ENCODE results near the gene LZTS2. TPM values are rescaled to one million over a fixed set of nuclear protein-coding genes. Genes with fewer than 3 reads are reported as not detected.

The LZTS2 gene
- polyA plus RNA-seq, 2 of the 4 experiments (the other 2 are of a cell fraction): 13.8 to 35.5 TPM

DNA sequence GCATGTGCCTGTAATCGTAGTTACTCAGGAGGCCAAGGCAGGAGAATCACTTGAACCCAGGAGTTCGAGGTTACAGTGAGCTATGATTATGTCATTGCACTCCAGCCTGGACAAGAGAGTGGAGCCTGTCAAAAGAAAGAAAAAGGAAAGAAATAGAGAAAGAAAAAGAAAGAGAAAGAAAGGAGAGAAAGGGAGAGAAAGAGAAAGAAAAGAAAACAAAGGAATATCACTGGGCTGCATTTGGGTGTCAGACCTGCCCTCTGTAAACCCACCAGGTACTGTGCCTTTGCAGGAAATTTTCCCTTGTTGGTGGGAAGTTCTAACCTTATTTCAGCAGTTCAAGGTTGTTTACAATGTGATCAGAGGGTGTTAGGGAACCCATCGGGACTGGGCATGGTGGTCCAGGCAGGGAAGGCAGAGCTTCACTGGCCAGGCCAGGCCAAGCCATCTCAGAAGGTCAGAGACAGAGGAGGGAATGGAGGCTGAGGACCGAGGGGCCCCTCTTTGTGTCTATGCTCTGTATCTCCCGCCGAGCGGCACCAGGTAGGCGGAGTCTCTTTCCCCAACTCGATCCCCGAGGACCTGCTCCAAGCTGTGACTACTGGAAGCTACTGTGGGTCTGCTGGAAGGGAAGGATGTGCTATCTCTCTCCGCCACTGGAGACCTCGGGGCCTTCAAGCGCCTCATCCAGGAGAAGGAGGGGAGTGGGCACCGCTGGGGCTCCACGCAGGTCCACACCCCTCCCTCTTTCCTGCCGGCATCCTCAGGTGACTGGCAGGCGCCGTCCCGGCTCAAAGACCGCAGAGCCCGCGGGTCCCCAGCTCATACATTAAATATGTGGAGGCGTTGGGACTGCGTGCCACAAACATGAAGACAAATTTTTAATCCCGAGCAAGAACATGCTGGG lies 47.0 kb downstream of the LZTS2 start:
- Histone ChIP-seq H3K27ac (no peak overlapping the region), H3K4me2 (no peak overlapping the region), H3K4me3 (no peak overlapping the region), H3K9me3 (no peaks in the 10 kb centered on the region), H3K4me1 (peaks cover 24% of the 10 kb centered on the region)
- ChIA-PET CTCF (interaction anchor here (1.0 to 65.1 kb wide), 6 partner anchors 4 to 115 kb away, joined by 3 to 2364 read pairs (median 8); partner anchors contain the start of genes KAZALD1, PDZD7 and SFXN3), POLR2A (no interaction called here)
- no peak for DNase-seq (ENCODE audit: low read depth in 1 of 2, low spot score in 1 of 2)
- FAIRE-seq: no peak
- WGBS (ENCODE audit: missing lambda C conversion rate): 71% methylated on average over 23 of the region's 25 CpGs
- no peak for ATAC-seq
- TF ChIP-seq, protein P1, sequence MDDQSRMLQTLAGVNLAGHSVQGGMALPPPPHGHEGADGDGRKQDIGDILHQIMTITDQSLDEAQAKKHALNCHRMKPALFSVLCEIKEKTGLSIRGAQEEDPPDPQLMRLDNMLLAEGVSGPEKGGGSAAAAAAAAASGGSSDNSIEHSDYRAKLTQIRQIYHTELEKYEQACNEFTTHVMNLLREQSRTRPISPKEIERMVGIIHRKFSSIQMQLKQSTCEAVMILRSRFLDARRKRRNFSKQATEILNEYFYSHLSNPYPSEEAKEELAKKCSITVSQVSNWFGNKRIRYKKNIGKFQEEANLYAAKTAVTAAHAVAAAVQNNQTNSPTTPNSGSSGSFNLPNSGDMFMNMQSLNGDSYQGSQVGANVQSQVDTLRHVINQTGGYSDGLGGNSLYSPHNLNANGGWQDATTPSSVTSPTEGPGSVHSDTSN (IDR thresholded peaks at IDR 0.05): no peak
- no peak for TF ChIP-seq EHMT2 (IDR thresholded peaks at IDR 0.05; ENCODE audit: low read depth)
- no peak for TF ChIP-seq GATA3 (IDR thresholded peaks at IDR 0.05; ENCODE audit: borderline replicate concordance)
- TF ChIP-seq NFE2L2 (conservative IDR thresholded peaks at IDR 0.05; ENCODE audit: low read length): no peak
- no peak for TF ChIP-seq RNF2 (IDR thresholded peaks at IDR 0.05; ENCODE audit: borderline replicate concordance, low read depth)
- no peak for TF ChIP-seq EP300 (IDR thresholded peaks at IDR 0.05)
- TF ChIP-seq PHF8 (IDR thresholded peaks at IDR 0.05; ENCODE audit: borderline replicate concordance, low read depth): no peak
- no peak for TF ChIP-seq RFX5 (IDR thresholded peaks at IDR 0.05)
- TF ChIP-seq, protein P2, sequence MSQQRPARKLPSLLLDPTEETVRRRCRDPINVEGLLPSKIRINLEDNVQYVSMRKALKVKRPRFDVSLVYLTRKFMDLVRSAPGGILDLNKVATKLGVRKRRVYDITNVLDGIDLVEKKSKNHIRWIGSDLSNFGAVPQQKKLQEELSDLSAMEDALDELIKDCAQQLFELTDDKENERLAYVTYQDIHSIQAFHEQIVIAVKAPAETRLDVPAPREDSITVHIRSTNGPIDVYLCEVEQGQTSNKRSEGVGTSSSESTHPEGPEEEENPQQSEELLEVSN (IDR thresholded peaks at IDR 0.05; ENCODE audit: borderline replicate concordance, low read depth): no peak
- no peak for TF ChIP-seq MYC (IDR thresholded peaks at IDR 0.05; ENCODE audit: borderline replicate concordance, low read length)
- no peak for TF ChIP-seq CBX8 (IDR thresholded peaks at IDR 0.05)
- TF ChIP-seq, protein P3, sequence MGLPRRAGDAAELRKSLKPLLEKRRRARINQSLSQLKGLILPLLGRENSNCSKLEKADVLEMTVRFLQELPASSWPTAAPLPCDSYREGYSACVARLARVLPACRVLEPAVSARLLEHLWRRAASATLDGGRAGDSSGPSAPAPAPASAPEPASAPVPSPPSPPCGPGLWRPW (IDR thresholded peaks at IDR 0.05): no peak

DNA sequence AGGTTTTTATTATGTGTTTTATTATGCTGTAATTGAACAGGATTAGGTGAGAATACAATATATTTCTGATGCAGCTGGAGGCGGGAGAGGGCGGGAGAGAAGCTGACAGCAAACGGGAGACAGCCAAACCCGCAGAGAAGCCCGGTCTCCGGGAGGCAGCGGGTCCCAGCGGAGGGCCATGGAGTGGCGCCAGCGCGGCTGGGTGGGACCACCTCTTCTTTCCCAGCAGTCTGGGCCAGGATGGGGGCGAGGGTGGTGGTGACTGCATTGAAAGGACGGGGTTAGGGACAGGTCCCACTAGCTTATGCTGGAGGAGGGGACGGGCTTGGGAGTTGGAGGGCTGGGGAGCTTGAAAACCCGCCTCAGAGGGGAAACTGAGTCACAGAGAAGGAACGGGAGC lies 47.7 kb downstream of the LZTS2 start:
- POLR2A ChIA-PET: no interaction called here
- ATAC-seq (no peak), FAIRE-seq (no peak), DNase-seq (ENCODE audit: low read depth in 1 of 2, low spot score in 1 of 2) (no peak)
- no peak overlapping the region for H3K4me2 ChIP-seq
- 84% methylated on average over 16 of the region's 16 CpGs for WGBS (ENCODE audit: missing lambda C conversion rate)
- H3K27ac ChIP-seq: no peak overlapping the region
- H3K4me3 ChIP-seq: no peak overlapping the region
- CTCF ChIA-PET: interaction anchor here (1.0 to 65.1 kb wide), 6 partner anchors 4 to 114 kb away, joined by 3 to 2364 read pairs (median 8); partner anchors contain the start of genes KAZALD1, LZTS2, PDZD7 and SFXN3
- H3K4me1 ChIP-seq: peaks cover 25% of the 10 kb centered on the region
- TF ChIP-seq ZFP36 (IDR thresholded peaks at IDR 0.05; ENCODE audit: borderline replicate concordance, partially characterized antibody) (no peak), FOXS1 (CRISPR knock-in tag; IDR thresholded peaks at IDR 0.05) (no peak), GATA3 (IDR thresholded peaks at IDR 0.05; ENCODE audit: borderline replicate concordance) (no peak), KDM5A (IDR thresholded peaks at IDR 0.05) (no peak), JUN (IDR thresholded peaks at IDR 0.05) (no peak), EHMT2 (IDR thresholded peaks at IDR 0.05; ENCODE audit: low read depth) (no peak), TP53 (CRISPR knock-in tag; IDR thresholded peaks at IDR 0.05) (no peak), ESRRA (IDR thresholded peaks at IDR 0.05; ENCODE audit: borderline replicate concordance, low read length) (no peak), EP300 (IDR thresholded peaks at IDR 0.05) (no peak), MAZ (IDR thresholded peaks at IDR 0.05; ENCODE audit: borderline replicate concordance, low read depth, low read length) (no peak), SMC3 (IDR thresholded peaks at IDR 0.05) (no peak)
- TF ChIP-seq, protein P4, sequence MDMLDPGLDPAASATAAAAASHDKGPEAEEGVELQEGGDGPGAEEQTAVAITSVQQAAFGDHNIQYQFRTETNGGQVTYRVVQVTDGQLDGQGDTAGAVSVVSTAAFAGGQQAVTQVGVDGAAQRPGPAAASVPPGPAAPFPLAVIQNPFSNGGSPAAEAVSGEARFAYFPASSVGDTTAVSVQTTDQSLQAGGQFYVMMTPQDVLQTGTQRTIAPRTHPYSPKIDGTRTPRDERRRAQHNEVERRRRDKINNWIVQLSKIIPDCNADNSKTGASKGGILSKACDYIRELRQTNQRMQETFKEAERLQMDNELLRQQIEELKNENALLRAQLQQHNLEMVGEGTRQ (IDR thresholded peaks at IDR 0.05): no peak
- TF ChIP-seq, protein P5, sequence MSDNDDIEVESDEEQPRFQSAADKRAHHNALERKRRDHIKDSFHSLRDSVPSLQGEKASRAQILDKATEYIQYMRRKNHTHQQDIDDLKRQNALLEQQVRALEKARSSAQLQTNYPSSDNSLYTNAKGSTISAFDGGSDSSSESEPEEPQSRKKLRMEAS (IDR thresholded peaks at IDR 0.05): no peak
- TF ChIP-seq, protein P6, sequence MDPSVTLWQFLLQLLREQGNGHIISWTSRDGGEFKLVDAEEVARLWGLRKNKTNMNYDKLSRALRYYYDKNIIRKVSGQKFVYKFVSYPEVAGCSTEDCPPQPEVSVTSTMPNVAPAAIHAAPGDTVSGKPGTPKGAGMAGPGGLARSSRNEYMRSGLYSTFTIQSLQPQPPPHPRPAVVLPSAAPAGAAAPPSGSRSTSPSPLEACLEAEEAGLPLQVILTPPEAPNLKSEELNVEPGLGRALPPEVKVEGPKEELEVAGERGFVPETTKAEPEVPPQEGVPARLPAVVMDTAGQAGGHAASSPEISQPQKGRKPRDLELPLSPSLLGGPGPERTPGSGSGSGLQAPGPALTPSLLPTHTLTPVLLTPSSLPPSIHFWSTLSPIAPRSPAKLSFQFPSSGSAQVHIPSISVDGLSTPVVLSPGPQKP (IDR thresholded peaks at IDR 0.05; ENCODE audit: low read depth, low read length): no peak
- H3K9me3 ChIP-seq: no peaks in the 10 kb centered on the region

Measured in A549 (cell line).